IMR-90 (cell line): ENCODE results near the gene STX19. TPM values are rescaled to one million over a fixed set of nuclear protein-coding genes. Genes with fewer than 3 reads are reported as not detected.

Experiments
- ATAC-seq: fragments of 200-7000 bp; cut with Tn5 transposase; 2 replicates; pipeline ENCODE4 v1.9.1; 2020; ENCODE audit warnings: low read depth, mild to moderate bottlenecking, moderate library complexity
- BruUV-seq: library from RNA; stranded (reverse); fragments of 400-500 nt; replicated peaks from 2 replicates; lab custom pipeline; 2021; lab: Mats Ljungman, UMichigan
- CTCF ChIA-PET: fragments of 300-600 bp; formaldehyde crosslinking; extraction: SDS; loops from one replicate; lab custom pipeline; 2021; ENCODE audit warnings: antibody characterized with exemption; lab: Yijun Ruan, JAX
- POLR2A ChIA-PET: fragments of 300-600 bp; sonication (Branson Sonifier 250); formaldehyde crosslinking; loops from one replicate; lab custom pipeline; 2022; ENCODE audit warnings: antibody characterized with exemption; ENCODE audit not compliant: unreplicated experiment; lab: Charles Lee
- DNase-seq: peaks from one replicate; pipeline ENCODE4 v3.0.0; 2013
- H2AFZ ChIP-seq: replicated peaks from 2 replicates; pipeline ENCODE3; 2013; ENCODE audit warnings: low read length, mild to moderate bottlenecking; ENCODE audit not compliant: poor library complexity
- H2AK5ac ChIP-seq: 2 replicates; pipeline ENCODE4 v1.6.1; 2013; ENCODE audit warnings: low read depth, low read length, inconsistent platforms
- H2AK9ac ChIP-seq: replicated peaks from 2 replicates; pipeline ENCODE3; 2013; ENCODE audit warnings: mild to moderate bottlenecking, low read depth, low read length, moderate library complexity; ENCODE audit not compliant: poor library complexity
- H2BK120ac ChIP-seq: 2 replicates; pipeline ENCODE4 v1.6.1; 2013; ENCODE audit warnings: low read depth, low read length, inconsistent platforms
- H2BK15ac ChIP-seq: 3 replicates; pipeline ENCODE4 v1.6.1; 2013; ENCODE audit warnings: low read depth, low read length, inconsistent platforms
- H2BK20ac ChIP-seq: 2 replicates; pipeline ENCODE4 v1.6.1; 2013; ENCODE audit warnings: low read depth, mild to moderate bottlenecking, inconsistent platforms, low read length, moderate library complexity
- H2BK5ac ChIP-seq: 2 replicates; pipeline ENCODE4 v1.6.1; 2013; ENCODE audit warnings: mild to moderate bottlenecking, low read depth, low read length, inconsistent platforms; ENCODE audit not compliant: poor library complexity, severe bottlenecking
- H3K14ac ChIP-seq: replicated peaks from 2 replicates; pipeline ENCODE4 v1.6.1; 2013; ENCODE audit warnings: low read depth, low read length, inconsistent platforms
- H3K18ac ChIP-seq: 2 replicates; pipeline ENCODE4 v1.6.1; 2013; ENCODE audit warnings: low read depth, low read length, control low read depth
- H3K23ac ChIP-seq: 2 replicates; pipeline ENCODE4 v1.6.1; 2013; ENCODE audit warnings: low read depth, low read length, inconsistent platforms
- H3K27ac ChIP-seq: 2 replicates; pipeline ENCODE4 v1.5.1; 2013; ENCODE audit warnings: mild to moderate bottlenecking, control low read depth, low read length; ENCODE audit not compliant: insufficient read depth
- H3K27me3 ChIP-seq: 2 replicates; pipeline ENCODE4 v1.6.1; 2013; ENCODE audit warnings: low read length; ENCODE audit not compliant: control insufficient read depth, insufficient read depth
- H3K36me3 ChIP-seq: 2 replicates; pipeline ENCODE4 v1.6.1; 2013; ENCODE audit warnings: low read length, mixed read lengths; ENCODE audit not compliant: control insufficient read depth, insufficient read depth
- H3K4ac ChIP-seq: 2 replicates; pipeline ENCODE4 v1.6.1; 2013; ENCODE audit warnings: low read depth, low read length, inconsistent platforms
- H3K4me1 ChIP-seq: 2 replicates; pipeline ENCODE4 v1.6.1; 2013; ENCODE audit warnings: low read length, mixed read lengths; ENCODE audit not compliant: control insufficient read depth, insufficient read depth
- H3K4me2 ChIP-seq: 2 replicates; pipeline ENCODE4 v1.6.1; 2013; ENCODE audit warnings: low read depth, mild to moderate bottlenecking, control low read depth, low read length, moderate library complexity
- H3K4me3 ChIP-seq: 2 replicates; pipeline ENCODE4 v1.5.1; 2013; ENCODE audit warnings: low read depth, mild to moderate bottlenecking, control low read depth, low read length, moderate library complexity; ENCODE audit not compliant: insufficient read depth
- H3K56ac ChIP-seq: 2 replicates; pipeline ENCODE4 v1.6.1; 2013; ENCODE audit warnings: low read length, inconsistent platforms; ENCODE audit not compliant: insufficient read depth; ENCODE audit errors: extremely low read depth
- H3K79me1 ChIP-seq, 2 experiments: 2 replicates each; pipeline ENCODE4 v1.6.1; 2013; ENCODE audit warnings: low read length in 2 of 2, inconsistent platforms in 1 of 2, low read depth in 1 of 2
- H3K9ac ChIP-seq: 2 replicates; pipeline ENCODE4 v1.6.1; 2013; ENCODE audit warnings: low read depth, low read length, control low read depth
- H3K9me1 ChIP-seq: 2 replicates; pipeline ENCODE4 v1.6.1; 2013; ENCODE audit warnings: low read length, inconsistent platforms; ENCODE audit not compliant: insufficient read depth
- H3K9me3 ChIP-seq: 2 replicates; pipeline ENCODE4 v1.6.1; 2013; ENCODE audit warnings: low read length; ENCODE audit not compliant: control insufficient read depth, insufficient read depth
- H4K20me1 ChIP-seq: 2 replicates; pipeline ENCODE4 v1.6.1; 2013; ENCODE audit warnings: low read length, inconsistent platforms; ENCODE audit not compliant: insufficient read depth
- H4K5ac ChIP-seq: 2 replicates; pipeline ENCODE4 v1.6.1; 2013; ENCODE audit warnings: mild to moderate bottlenecking, low read depth, low read length, control low read depth
- H4K8ac ChIP-seq, 2 experiments: 2 replicates each; pipeline ENCODE4 v1.6.1; 2013; ENCODE audit warnings: low read depth in 2 of 2, low read length in 2 of 2, control low read depth in 1 of 2, inconsistent platforms in 1 of 2
- H4K91ac ChIP-seq: 2 replicates; pipeline ENCODE4 v1.6.1; 2013; ENCODE audit warnings: low read depth, low read length, inconsistent platforms; ENCODE audit not compliant: insufficient read depth
- BHLHE40 ChIP-seq: fragments of 150-350 bp; IDR thresholded peaks from 2 replicates; pipeline ENCODE4 v1.6.1; 2016; ENCODE audit warnings: mild to moderate bottlenecking, low read depth, low read length
- FOS ChIP-seq: fragments of 150-350 bp; IDR thresholded peaks from 2 replicates; pipeline ENCODE4 v1.6.1; 2016; ENCODE audit warnings: low read depth, low read length
- MAFK ChIP-seq: IDR thresholded peaks from 2 replicates; pipeline ENCODE4 v1.6.1; 2012; ENCODE audit warnings: low read depth, low read length, improper control_type of control experiment
- MXI1 ChIP-seq: IDR thresholded peaks from 2 replicates; pipeline ENCODE4 v1.6.1; 2012; ENCODE audit warnings: low read depth, mild to moderate bottlenecking, low read length, moderate library complexity, borderline replicate concordance
- RCOR1 ChIP-seq: IDR thresholded peaks from 2 replicates; pipeline ENCODE4 v1.6.1; 2012; ENCODE audit warnings: mild to moderate bottlenecking, low read length, improper control_type of control experiment; ENCODE audit not compliant: insufficient replicate concordance
- SMC3 ChIP-seq: fragments of 150-350 bp; IDR thresholded peaks from 2 replicates; pipeline ENCODE4 v1.6.1; 2016; ENCODE audit warnings: low read depth, mild to moderate bottlenecking, antibody characterized with exemption, low read length, moderate library complexity
- WGBS, 2 experiments: methylation state at CpG; one replicate each; pipeline versions ENCODE4 v1.1.5 to v1.1.7; 2013; ENCODE audit warnings: missing lambda C conversion rate in 2 of 2; ENCODE audit not compliant: insufficient read length in 1 of 2; ENCODE audit errors: extremely low coverage in 2 of 2; 5-methylcytosine and 5-hydroxymethylcytosine counted together
- dilution Hi-C: fragments of 300-500 bp; cut with HindIII; formaldehyde crosslinking; loops from one replicate; pipeline ENCODE4 v1.14.3; 2018; ENCODE audit warnings: low sequenced_read_pairs; ENCODE audit not compliant: unreplicated experiment
- in situ Hi-C: fragments of 300-500 bp; cut with MboI; formaldehyde crosslinking; loops from 3 replicates; pipeline ENCODE4 v1.14.3; 2019; ENCODE audit warnings: low sequenced_read_pairs, inconsistent platforms, mixed read lengths
- intact Hi-C: fragments of 100-400 bp; cut with micrococcal nuclease; formaldehyde crosslinking; loops from 2 replicates; pipeline ENCODE4 v1.10.0; 2022
- polyA plus RNA-seq, 3 experiments: library from polyadenylated mRNA; depleted of rRNA; stranded (reverse); fragments of >200 nt; gene quantifications; 2 replicates each; pipeline ENCODE4 v1.2.3, GENCODE V29; 2012; ENCODE audit warnings: low replicate concordance in 1 of 3
- total RNA-seq: library from RNA; depleted of rRNA; stranded (reverse); fragments of >200 nt; gene quantifications from 2 replicates; pipeline ENCODE4 v1.2.3, GENCODE V29; 2012
- TF ChIP-seq, protein P1 (sequence below): conservative IDR thresholded peaks from 2 replicates; pipeline ENCODE4 v1.5.1; 2012; ENCODE audit warnings: mild to moderate bottlenecking, low read depth, low read length, improper control_type of control experiment

Gene STX19
- total and polyA plus RNA-seq, 2 of the 4 experiments (the other 2 are of a cell fraction), result not detected

DNA sequence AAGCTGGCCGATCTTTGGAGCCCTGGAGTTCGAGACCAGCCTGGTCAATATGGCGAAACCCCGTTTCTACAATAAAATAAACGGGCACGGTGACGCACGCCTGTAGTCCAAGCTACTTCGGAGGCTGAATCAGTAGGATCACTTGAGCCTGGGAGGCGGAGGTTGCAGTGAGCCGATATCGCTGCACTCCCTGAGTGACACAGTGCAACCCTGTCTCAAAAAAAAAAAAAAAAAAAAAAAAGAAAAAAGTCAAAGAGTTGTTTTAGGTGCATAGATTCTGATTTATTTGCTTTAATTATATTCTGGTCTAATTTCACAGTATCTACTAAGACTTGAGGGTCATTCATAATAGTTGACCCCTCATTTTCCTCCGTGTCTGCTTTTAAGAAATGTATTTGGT lies 46.7 kb downstream of the STX19 start:
- POLR2A ChIA-PET, result no interaction called here
- dilution Hi-C loops, result no loop called here
- H3K4me2 ChIP-seq, result no peak overlapping the region

More for the DNA sequence above, 46.7 kb downstream of the STX19 start:
- no peak overlapping the region for H3K18ac ChIP-seq
- no TSS peak for BruUV-seq
- no peaks in the 10 kb centered on the region for H3K36me3 ChIP-seq
- H3K56ac ChIP-seq, result no peak overlapping the region
- H2AK5ac ChIP-seq, result no peak overlapping the region
- no peak overlapping the region for H3K4ac ChIP-seq
- H2BK15ac ChIP-seq, result no peak overlapping the region
- peaks cover 3% of the 10 kb centered on the region; the same call in 1 of the 2 replicates for H3K9me1 ChIP-seq
- H3K27ac ChIP-seq, result no peak overlapping the region
- H3K9ac ChIP-seq, result no peak overlapping the region
- H3K14ac ChIP-seq, result no peak overlapping the region
- no peak overlapping the region for H3K4me3 ChIP-seq
- in situ Hi-C loops (no loop called here), intact Hi-C loops (no loop called here)
- no peak overlapping the region for H2BK20ac ChIP-seq
- H3K9me3 ChIP-seq, result no peaks in the 10 kb centered on the region
- CTCF ChIA-PET, result no interaction called here
- no peak overlapping the region for H4K91ac ChIP-seq
- TF ChIP-seq RCOR1 (no peak), BHLHE40 (no peak), SMC3 (no peak), FOS (no peak), MXI1 (no peak), MAFK (no peak)
- TF ChIP-seq, protein P1, sequence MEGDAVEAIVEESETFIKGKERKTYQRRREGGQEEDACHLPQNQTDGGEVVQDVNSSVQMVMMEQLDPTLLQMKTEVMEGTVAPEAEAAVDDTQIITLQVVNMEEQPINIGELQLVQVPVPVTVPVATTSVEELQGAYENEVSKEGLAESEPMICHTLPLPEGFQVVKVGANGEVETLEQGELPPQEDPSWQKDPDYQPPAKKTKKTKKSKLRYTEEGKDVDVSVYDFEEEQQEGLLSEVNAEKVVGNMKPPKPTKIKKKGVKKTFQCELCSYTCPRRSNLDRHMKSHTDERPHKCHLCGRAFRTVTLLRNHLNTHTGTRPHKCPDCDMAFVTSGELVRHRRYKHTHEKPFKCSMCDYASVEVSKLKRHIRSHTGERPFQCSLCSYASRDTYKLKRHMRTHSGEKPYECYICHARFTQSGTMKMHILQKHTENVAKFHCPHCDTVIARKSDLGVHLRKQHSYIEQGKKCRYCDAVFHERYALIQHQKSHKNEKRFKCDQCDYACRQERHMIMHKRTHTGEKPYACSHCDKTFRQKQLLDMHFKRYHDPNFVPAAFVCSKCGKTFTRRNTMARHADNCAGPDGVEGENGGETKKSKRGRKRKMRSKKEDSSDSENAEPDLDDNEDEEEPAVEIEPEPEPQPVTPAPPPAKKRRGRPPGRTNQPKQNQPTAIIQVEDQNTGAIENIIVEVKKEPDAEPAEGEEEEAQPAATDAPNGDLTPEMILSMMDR, result no peak
- H3K23ac ChIP-seq, result no peak overlapping the region
- no peaks in the 10 kb centered on the region for H4K20me1 ChIP-seq
- H2BK5ac ChIP-seq, result no peak overlapping the region
- H3K4me1 ChIP-seq, result no peaks in the 10 kb centered on the region; the same call in 1 of the 2 replicates
- H4K5ac ChIP-seq, result no peak overlapping the region
- no peak overlapping the region for H2AK9ac ChIP-seq
- H4K8ac ChIP-seq, result no peak overlapping the region
- H2AFZ ChIP-seq, result no peak overlapping the region
- ATAC-seq, result no peak
- no peaks in the 10 kb centered on the region for H3K27me3 ChIP-seq
- WGBS, 2 experiments, result 95% methylated on average over 8 of the region's 13 CpGs; no CpG with 5 or more reads in 1 of the 2 experiments
- H2BK120ac ChIP-seq, result no peak overlapping the region
- H3K79me1 ChIP-seq, result peaks cover 7 to 18% of the 10 kb centered on the region in 2 experiments
- DNase-seq, result no peak
